ENCODE measurements around the gene CPNE5. TPM values are rescaled to one million over a fixed set of nuclear protein-coding genes. Genes with fewer than 3 reads are reported as not detected.

CPNE5 gene
- total RNA-seq (ENCODE audit: unreplicated experiment), result 2.9 TPM
- long read RNA-seq, partial matches to known transcripts, result 1 of 1 reads
- long read RNA-seq, other reads (novel, unspliced or antisense), result 0 of 1 reads

- no peak within 1 kb of the TSS for H3K27ac Mint-ChIP-seq (ENCODE audit: unreplicated experiment)
Observed at GRCh38 chr6:36838896-36839748, at the start of gene CPNE5. Gene CPNE5, minus strand, starts transcription at chr6:36839444. Its CDS starts 67 bp downstream, at chr6:36839377.

DNA sequence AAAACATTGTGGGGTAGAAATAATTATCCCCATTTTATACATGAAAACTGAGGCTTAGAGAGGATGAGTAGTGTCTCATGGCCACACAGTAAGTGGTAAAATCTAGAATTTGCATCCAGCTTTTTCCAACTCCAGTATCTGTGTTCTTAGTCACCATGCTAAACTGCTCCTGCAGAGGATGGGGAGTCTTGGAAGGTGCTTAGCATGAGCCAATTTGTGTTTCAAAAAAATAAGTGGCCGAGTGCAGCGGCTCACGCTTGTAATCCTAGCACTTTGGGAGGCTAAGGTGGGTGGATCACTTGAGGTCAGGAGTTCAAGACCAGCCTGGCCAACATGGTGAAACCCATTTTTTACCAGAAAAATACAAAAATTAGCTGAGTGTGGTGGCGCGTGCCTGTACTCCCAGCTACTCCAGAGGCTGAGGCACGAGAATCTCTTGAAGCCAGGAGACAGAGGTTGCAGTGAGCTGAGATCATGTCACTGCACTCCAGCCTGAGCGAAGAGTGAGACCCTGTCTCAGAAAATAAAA is 48.9 kb upstream of the CPNE5 start:
- Mint-ChIP-seq H3K27me3 (ENCODE audit: unreplicated experiment) (peaks cover 2% of the 10 kb centered on the region), H3K4me1 (ENCODE audit: low read depth, unreplicated experiment) (peaks cover 7% of the 10 kb centered on the region), H3K9me3 (ENCODE audit: unreplicated experiment) (no peaks in the 10 kb centered on the region), H3K27ac (ENCODE audit: unreplicated experiment) (no peak overlapping the region), H3K4me3 (ENCODE audit: unreplicated experiment) (no peak overlapping the region), H3K36me3 (ENCODE audit: unreplicated experiment) (no peaks in the 10 kb centered on the region)
- TF ChIP-seq, protein P1, sequence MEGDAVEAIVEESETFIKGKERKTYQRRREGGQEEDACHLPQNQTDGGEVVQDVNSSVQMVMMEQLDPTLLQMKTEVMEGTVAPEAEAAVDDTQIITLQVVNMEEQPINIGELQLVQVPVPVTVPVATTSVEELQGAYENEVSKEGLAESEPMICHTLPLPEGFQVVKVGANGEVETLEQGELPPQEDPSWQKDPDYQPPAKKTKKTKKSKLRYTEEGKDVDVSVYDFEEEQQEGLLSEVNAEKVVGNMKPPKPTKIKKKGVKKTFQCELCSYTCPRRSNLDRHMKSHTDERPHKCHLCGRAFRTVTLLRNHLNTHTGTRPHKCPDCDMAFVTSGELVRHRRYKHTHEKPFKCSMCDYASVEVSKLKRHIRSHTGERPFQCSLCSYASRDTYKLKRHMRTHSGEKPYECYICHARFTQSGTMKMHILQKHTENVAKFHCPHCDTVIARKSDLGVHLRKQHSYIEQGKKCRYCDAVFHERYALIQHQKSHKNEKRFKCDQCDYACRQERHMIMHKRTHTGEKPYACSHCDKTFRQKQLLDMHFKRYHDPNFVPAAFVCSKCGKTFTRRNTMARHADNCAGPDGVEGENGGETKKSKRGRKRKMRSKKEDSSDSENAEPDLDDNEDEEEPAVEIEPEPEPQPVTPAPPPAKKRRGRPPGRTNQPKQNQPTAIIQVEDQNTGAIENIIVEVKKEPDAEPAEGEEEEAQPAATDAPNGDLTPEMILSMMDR (IDR thresholded peaks at IDR 0.05; ENCODE audit: partially characterized antibody, unreplicated experiment), result no peak
- no peak for DNase-seq

More at GRCh38 chr6:36838896-36839748, at the start of gene CPNE5:
- Mint-ChIP-seq H3K27me3 (ENCODE audit: unreplicated experiment) (peaks cover 19% of the 10 kb centered on the region), H3K4me1 (ENCODE audit: low read depth, unreplicated experiment) (peaks cover 15% of the 10 kb centered on the region), H3K4me3 (ENCODE audit: unreplicated experiment) (peak within 1 kb of the TSS; percentile 87), H3K9me3 (ENCODE audit: unreplicated experiment) (peaks cover 14% of the 10 kb centered on the region), H3K36me3 (ENCODE audit: unreplicated experiment) (no peaks in the 10 kb centered on the region)
- TF ChIP-seq, protein P1 (IDR thresholded peaks at IDR 0.05; ENCODE audit: partially characterized antibody, unreplicated experiment), result no peak
- peak; percentile 43 for DNase-seq

DNA sequence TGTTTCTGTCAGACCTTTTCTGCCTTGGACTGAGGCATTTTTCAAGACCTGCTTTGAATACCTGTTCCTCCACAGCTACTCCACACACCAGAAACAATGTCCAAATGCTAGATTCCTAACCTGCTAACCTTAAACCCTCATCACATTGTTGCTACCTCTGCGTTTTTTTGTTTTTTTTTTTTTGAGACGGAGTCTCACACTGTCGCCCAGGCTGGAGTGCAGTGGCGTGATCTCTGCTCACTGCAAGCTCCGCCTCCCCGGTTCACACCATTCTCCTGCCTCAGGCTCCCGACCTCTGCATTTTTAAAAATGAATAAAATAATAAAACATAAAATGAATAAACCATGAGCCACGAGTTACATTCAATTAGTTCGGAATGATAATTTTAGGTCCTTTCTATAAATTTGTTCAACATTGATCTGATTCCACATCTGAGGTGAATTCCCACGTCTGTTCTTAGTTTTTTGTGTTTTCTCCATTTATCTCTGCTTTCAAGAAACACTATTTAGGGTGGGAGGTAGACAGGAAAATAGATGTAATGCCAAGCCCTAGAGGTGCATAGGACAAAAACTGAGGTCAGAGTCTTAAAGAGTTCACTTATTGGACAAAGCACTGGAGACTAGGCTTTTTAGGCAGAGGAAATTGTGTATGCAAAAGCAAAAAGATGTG is 47.8 kb upstream of the CPNE5 start:
- no peaks in the 10 kb centered on the region for H3K9me3 Mint-ChIP-seq (ENCODE audit: unreplicated experiment)
- peak overlapping the region; percentile 100 for H3K27ac Mint-ChIP-seq (ENCODE audit: unreplicated experiment)
- TF ChIP-seq, protein P1 (IDR thresholded peaks at IDR 0.05; ENCODE audit: partially characterized antibody, unreplicated experiment), result no peak
- H3K27me3 Mint-ChIP-seq (ENCODE audit: unreplicated experiment), result peaks cover 2% of the 10 kb centered on the region
- H3K4me1 Mint-ChIP-seq (ENCODE audit: low read depth, unreplicated experiment), result peaks cover 7% of the 10 kb centered on the region
- peak overlapping the region; percentile 97 for H3K4me3 Mint-ChIP-seq (ENCODE audit: unreplicated experiment)
- H3K36me3 Mint-ChIP-seq (ENCODE audit: unreplicated experiment), result no peaks in the 10 kb centered on the region
- no peak for DNase-seq

- Mint-ChIP-seq H3K27ac (ENCODE audit: unreplicated experiment) (peak within 1 kb of the TSS; percentile 100), H3K9me3 (ENCODE audit: unreplicated experiment) (no peaks in the 10 kb centered on the region), H3K4me1 (ENCODE audit: low read depth, unreplicated experiment) (peaks cover 7% of the 10 kb centered on the region), H3K27me3 (ENCODE audit: unreplicated experiment) (peaks cover 2% of the 10 kb centered on the region), H3K36me3 (ENCODE audit: unreplicated experiment) (no peaks in the 10 kb centered on the region), H3K4me3 (ENCODE audit: unreplicated experiment) (peak within 1 kb of the TSS; percentile 97)
- TF ChIP-seq, protein P1 (IDR thresholded peaks at IDR 0.05; ENCODE audit: partially characterized antibody, unreplicated experiment), result peak; percentile 87
- DNase-seq, result peak; percentile 97
Observed at GRCh38 chr6:36885461-36886401, 46.5 kb upstream of the CPNE5 start, which contains the start of gene C6orf89. Gene C6orf89, plus strand, starts transcription at chr6:36885952. Its CDS starts 13,493 bp downstream, at chr6:36899445.

Data from glutamatergic neuron (in vitro differentiated cells).